Measurements from ENCODE around the gene RAPGEF4.

The RAPGEF4 gene

GRCh38 chr2:173043476-173043875 lies 307.8 kb downstream of the RAPGEF4 start:
- no peak for FAIRE-seq
- DNase-seq (ENCODE audit: insufficient read length, low spot score) = no peak
- TF ChIP-seq CTCF (IDR thresholded peaks at IDR 0.05; ENCODE audit: insufficient read depth, missing control alignments) = no peak

- DNase-seq (ENCODE audit: insufficient read length, low spot score) = no peak
- FAIRE-seq = no peak
- no peak for TF ChIP-seq CTCF (IDR thresholded peaks at IDR 0.05; ENCODE audit: insufficient read depth, missing control alignments)
These were observed 308.4 kb downstream of the RAPGEF4 start for GRCh38 chr2:173043897-173044519.

GRCh38 chr2:173044686-173045085 lies 309.0 kb downstream of the RAPGEF4 start:
- DNase-seq (ENCODE audit: insufficient read length, low spot score) = no peak
- TF ChIP-seq CTCF (IDR thresholded peaks at IDR 0.05; ENCODE audit: insufficient read depth, missing control alignments) = no peak
- FAIRE-seq = no peak

- FAIRE-seq (no peak), DNase-seq (ENCODE audit: insufficient read length, low spot score) (no peak)
- no peak for TF ChIP-seq CTCF (IDR thresholded peaks at IDR 0.05; ENCODE audit: insufficient read depth, missing control alignments)
These were observed 309.5 kb downstream of the RAPGEF4 start for GRCh38 chr2:173045181-173045580.

- TF ChIP-seq CTCF (IDR thresholded peaks at IDR 0.05; ENCODE audit: insufficient read depth, missing control alignments) = no peak
- FAIRE-seq = no peak
- DNase-seq (ENCODE audit: insufficient read length, low spot score) = no peak
These were observed 312.9 kb downstream of the RAPGEF4 start for GRCh38 chr2:173048522-173048896.

- no peak for TF ChIP-seq CTCF (IDR thresholded peaks at IDR 0.05; ENCODE audit: insufficient read depth, missing control alignments)
- DNase-seq (ENCODE audit: insufficient read length, low spot score) = no peak
- no peak for FAIRE-seq
These were observed 313.4 kb downstream of the RAPGEF4 start for GRCh38 chr2:173048897-173049661.

- no peak for TF ChIP-seq CTCF (IDR thresholded peaks at IDR 0.05; ENCODE audit: insufficient read depth, missing control alignments)
- FAIRE-seq = no peak
- no peak for DNase-seq (ENCODE audit: insufficient read length, low spot score)
These were observed 314.2 kb downstream of the RAPGEF4 start for GRCh38 chr2:173049831-173050230.
